Esophagus (tissue), 2 donors: ENCODE results near the gene PLIN4. TPM values are rescaled to one million over a fixed set of nuclear protein-coding genes. Genes with fewer than 3 reads are reported as not detected.

ENCODE experiments used
- H3K27ac ChIP-seq, 2 donors: one replicate each; pipeline ENCODE4 v1.5.1; 2013; ENCODE audit warnings: low read depth in 2 of 2, mild to moderate bottlenecking in 2 of 2, inconsistent platforms in 1 of 2, low read length in 1 of 2, moderate library complexity in 1 of 2
- H3K27me3 ChIP-seq, 2 donors: one replicate each; pipeline ENCODE4 v1.6.1; 2013; ENCODE audit warnings: low read length in 2 of 2, control low read depth in 1 of 2, mild to moderate bottlenecking in 1 of 2; ENCODE audit not compliant: insufficient read depth in 2 of 2, control insufficient read depth in 1 of 2
- H3K36me3 ChIP-seq, 2 donors: one replicate each; pipeline ENCODE4 v1.6.1; 2013; ENCODE audit warnings: low read length in 1 of 2; ENCODE audit not compliant: control insufficient read depth in 2 of 2, insufficient read depth in 2 of 2
- H3K4me1 ChIP-seq, 2 donors: one replicate each; pipeline ENCODE4 v1.6.1; 2013; ENCODE audit warnings: low read length in 1 of 2; ENCODE audit not compliant: control insufficient read depth in 2 of 2, insufficient read depth in 2 of 2
- H3K4me3 ChIP-seq, 2 donors: one replicate each; pipeline ENCODE4 v1.5.1; 2013; ENCODE audit warnings: low read length in 2 of 2, mild to moderate bottlenecking in 2 of 2, low read depth in 1 of 2, moderate library complexity in 1 of 2
- H3K9me3 ChIP-seq, 2 donors: one replicate each; pipeline ENCODE4 v1.6.1; 2013; ENCODE audit warnings: mild to moderate bottlenecking in 2 of 2, low read depth in 1 of 2, low read length in 1 of 2, moderate library complexity in 1 of 2; ENCODE audit not compliant: control insufficient read depth in 2 of 2, insufficient read depth in 1 of 2
- WGBS, 2 donors: extraction: QIAGEN DNeasy Blood & Tissue Kit; methylation state at CpG; one replicate each; pipeline ENCODE4 v1.1.7; 2013; 5-methylcytosine and 5-hydroxymethylcytosine counted together
- polyA plus RNA-seq, 2 donors: library from polyadenylated mRNA; stranded (reverse); fragments of 200-250 nt; gene quantifications; one replicate each; pipeline ENCODE4 v1.2.3, GENCODE V29; 2013
- donor health status: healthy with polysubstance abuse.
- donor health status: Bipolar disorder and iron deficiency.

Gene PLIN4
- polyA plus RNA-seq, 2 donors: 2.8 to 4.1 TPM

DNA sequence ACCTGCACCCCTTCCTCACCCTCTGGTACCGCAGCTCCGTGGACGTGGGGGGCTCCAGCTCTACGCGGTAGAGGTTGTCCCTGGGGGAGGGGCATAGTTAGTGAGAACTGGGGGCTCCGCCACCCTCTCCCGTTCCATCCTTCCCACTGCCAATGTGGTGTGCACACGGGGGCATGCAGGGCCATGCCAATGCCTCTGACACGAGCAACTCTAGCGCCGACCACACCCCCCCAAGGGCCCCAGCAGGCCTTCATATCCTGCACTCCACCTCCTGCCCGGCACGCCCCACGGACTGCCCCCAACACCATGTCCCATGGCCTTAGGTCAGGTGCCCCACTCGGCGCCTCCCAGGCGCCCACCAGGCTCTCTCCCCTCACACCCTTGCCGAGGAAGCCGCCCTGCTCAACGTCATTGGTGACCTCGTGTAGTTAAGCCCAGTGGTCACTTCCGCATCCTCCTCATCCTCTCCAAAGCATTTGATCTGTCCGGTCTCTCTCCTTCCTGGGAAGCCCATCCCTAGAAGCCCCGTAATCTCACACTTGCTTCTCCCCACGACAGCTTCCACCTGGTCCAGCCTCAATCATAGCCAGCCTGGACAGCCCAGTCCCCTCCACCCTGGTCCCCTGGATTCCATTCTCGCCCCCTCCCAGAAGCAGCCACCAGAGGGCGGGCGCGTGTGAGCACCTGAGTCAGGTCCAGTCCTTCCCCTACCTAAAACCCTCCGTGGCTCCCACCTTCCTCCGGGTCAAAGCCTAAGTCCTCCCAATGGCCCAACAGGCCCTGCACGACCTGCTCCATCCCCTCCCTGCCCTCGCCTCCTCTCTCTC lies 39.1 kb upstream of the PLIN4 start:
- H3K27me3 ChIP-seq: no peaks in the 10 kb centered on the region
- no peak overlapping the region for H3K4me3 ChIP-seq
- WGBS, 2 donors: 72 to 76% methylated on average over 33 of the region's 33 CpGs
- H3K4me1 ChIP-seq: peaks cover 3 to 4% of the 10 kb centered on the region in 2 donors
- H3K36me3 ChIP-seq: no peaks in the 10 kb centered on the region
- H3K27ac ChIP-seq: no peak overlapping the region
- no peaks in the 10 kb centered on the region for H3K9me3 ChIP-seq

DNA sequence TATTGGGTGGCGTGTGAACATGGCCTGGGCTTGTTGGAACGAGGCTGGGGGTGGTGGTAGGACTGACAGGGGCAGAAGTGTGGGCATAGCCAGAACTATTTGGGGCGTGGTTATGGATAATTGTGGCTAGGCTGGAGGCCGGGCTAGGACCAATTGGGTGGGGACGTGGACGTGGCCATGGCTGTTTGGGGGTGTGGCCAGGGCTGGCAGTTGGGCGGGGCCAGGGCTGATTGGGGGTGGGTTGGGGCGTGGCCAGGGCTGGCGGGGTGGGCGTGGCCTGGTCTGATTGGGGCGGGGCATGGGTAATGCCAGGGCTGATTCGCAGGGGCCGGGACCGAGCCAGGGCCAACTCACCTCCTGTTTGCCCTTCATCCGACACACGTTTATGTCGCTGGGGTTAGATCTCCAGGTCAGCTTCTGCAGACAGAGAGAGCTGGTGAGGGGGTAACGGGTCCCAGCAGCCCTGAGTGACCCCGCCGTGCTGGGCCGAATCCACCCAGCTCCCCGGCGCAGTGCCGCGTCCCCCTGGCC lies 38.4 kb upstream of the PLIN4 start:
- no peak overlapping the region for H3K4me3 ChIP-seq
- no peaks in the 10 kb centered on the region for H3K27me3 ChIP-seq
- H3K9me3 ChIP-seq: no peaks in the 10 kb centered on the region
- 72 to 76% methylated on average over 25 of the region's 25 CpGs for WGBS, 2 donors
- H3K27ac ChIP-seq: no peak overlapping the region
- H3K36me3 ChIP-seq: no peaks in the 10 kb centered on the region
- peaks cover 3 to 4% of the 10 kb centered on the region in 2 donors for H3K4me1 ChIP-seq

DNA sequence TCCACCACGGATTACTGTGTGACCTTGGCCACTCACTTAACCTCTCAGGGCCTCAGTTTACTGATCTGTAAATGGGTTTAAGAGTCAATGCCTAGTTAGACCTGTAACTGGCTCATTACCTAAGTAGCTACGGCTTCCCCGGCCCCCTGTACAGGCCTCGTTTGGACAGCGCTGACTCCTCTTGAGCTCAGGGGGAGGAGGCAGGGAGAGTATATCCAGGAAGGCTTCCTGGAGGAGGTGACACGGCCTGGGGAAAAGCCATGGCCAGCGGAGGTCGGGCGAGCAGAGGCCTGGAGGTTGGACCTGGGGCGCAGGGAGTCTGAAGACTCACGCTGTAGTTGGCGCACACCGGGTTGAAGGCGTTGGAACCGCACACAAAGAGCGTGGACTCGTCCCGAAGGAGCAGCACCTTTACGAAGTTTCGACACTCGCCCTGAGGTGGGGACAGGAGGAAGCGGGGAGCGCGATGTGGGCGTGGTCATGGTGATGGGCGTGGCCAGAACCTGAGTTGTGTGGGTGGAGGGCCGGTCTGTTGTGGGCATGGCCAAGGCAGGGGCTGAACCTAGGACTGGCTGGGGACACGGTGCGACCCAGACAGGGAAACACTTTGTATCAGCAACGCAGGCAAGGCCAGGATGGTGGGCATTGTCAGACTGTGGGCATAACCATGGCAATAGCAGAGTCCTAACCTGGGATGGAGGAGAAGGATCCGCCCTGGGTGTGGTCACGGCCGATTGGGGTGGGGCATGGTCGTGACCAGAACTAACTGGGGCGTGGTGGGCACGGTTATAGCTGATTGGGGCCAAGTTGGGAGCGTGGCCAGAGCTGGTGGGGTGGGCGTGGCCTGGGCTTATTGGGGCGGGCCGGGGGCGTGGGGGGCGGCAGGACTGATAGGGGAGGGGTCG lies 37.6 kb upstream of the PLIN4 start:
- Histone ChIP-seq H3K9me3 (no peaks in the 10 kb centered on the region), H3K4me3 (no peak overlapping the region), H3K36me3 (no peaks in the 10 kb centered on the region), H3K4me1 (peaks cover 3 to 4% of the 10 kb centered on the region in 2 donors), H3K27ac (no peak overlapping the region), H3K27me3 (no peaks in the 10 kb centered on the region)
- 69 to 71% methylated on average over 43 of the region's 43 CpGs for WGBS, 2 donors

DNA sequence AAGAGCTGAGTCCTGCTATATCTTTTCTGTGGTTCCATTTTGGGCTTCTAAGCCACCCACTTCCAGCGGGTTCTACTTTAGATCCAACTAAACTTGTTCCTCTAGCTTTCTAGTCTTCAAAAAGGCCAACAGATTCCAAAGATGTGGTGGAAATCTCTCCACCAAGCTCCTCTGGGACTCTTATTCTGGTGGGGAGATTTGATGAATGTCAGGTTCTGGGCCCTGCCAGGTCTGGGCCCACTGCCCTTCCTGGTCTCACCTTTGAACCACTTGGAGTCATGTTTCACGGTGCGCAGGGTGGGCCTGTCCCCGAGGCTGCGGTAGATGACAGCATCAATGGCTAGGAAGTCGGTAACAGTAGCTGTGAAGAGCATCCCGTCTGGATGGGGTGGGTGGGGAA lies 36.4 kb upstream of the PLIN4 start:
- H3K27me3 ChIP-seq: no peaks in the 10 kb centered on the region
- no peak overlapping the region for H3K4me3 ChIP-seq
- 77 to 80% methylated on average over 7 of the region's 7 CpGs for WGBS, 2 donors
- no peaks in the 10 kb centered on the region for H3K9me3 ChIP-seq
- H3K27ac ChIP-seq: no peak overlapping the region
- no peaks in the 10 kb centered on the region for H3K36me3 ChIP-seq
- peaks cover 3 to 4% of the 10 kb centered on the region in 2 donors for H3K4me1 ChIP-seq

GRCh38 chr19:4553775-4554174 lies 35.5 kb upstream of the PLIN4 start:
- H3K36me3 ChIP-seq: no peaks in the 10 kb centered on the region
- H3K4me1 ChIP-seq: peaks cover 3 to 4% of the 10 kb centered on the region in 2 donors
- WGBS, 2 donors: 61 to 93% methylated on average over 3 of the region's 3 CpGs
- no peaks in the 10 kb centered on the region for H3K27me3 ChIP-seq
- no peak overlapping the region for H3K27ac ChIP-seq
- H3K4me3 ChIP-seq: no peak overlapping the region
- H3K9me3 ChIP-seq: no peaks in the 10 kb centered on the region

DNA sequence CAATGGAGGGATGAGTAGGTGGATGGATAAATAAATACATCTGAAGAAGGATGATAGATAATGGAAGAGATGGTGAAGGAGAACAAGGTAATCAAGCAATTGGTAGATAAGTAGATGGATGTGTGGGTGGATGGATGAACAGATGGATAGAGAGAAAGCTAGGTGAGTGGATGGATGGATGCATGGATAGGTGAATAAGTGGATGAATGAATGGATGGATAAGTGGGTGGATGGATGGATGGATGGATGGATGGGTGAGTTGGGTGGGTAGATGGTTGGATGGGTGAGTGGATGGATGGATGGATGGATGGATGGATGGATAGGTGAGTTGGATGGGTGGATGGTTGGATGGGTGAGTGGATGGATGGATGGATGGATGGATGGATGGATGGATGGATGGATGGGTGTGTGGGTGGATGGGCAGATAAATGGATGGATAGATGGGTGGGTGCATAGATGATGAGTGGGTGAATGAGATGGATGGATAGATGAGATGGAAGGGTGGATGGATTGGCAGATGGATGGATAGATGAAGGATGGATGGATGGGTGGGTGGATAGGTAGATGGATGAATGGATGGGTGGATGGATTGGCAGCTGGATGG lies 34.9 kb upstream of the PLIN4 start:
- Histone ChIP-seq H3K4me3 (no peak overlapping the region), H3K36me3 (no peaks in the 10 kb centered on the region), H3K27ac (no peak overlapping the region), H3K9me3 (no peaks in the 10 kb centered on the region), H3K4me1 (peaks cover 3 to 4% of the 10 kb centered on the region in 2 donors), H3K27me3 (no peaks in the 10 kb centered on the region)

GRCh38 chr19:4552525-4552819 lies 34.2 kb upstream of the PLIN4 start:
- H3K27ac ChIP-seq: no peak overlapping the region
- H3K4me3 ChIP-seq: no peak overlapping the region
- H3K36me3 ChIP-seq: no peaks in the 10 kb centered on the region
- 89 to 90% methylated on average over 18 of the region's 18 CpGs for WGBS, 2 donors
- peaks cover 3 to 4% of the 10 kb centered on the region in 2 donors for H3K4me1 ChIP-seq
- H3K27me3 ChIP-seq: no peaks in the 10 kb centered on the region
- no peaks in the 10 kb centered on the region for H3K9me3 ChIP-seq

- Histone ChIP-seq H3K27ac (no peak overlapping the region), H3K4me1 (no peaks in the 10 kb centered on the region), H3K36me3 (no peaks in the 10 kb centered on the region), H3K9me3 (no peaks in the 10 kb centered on the region), H3K4me3 (no peak overlapping the region), H3K27me3 (no peaks in the 10 kb centered on the region)
- 84% methylated on average over 25 to 26 of the region's 26 CpGs for WGBS, 2 donors
These were observed 32.3 kb upstream of the PLIN4 start for GRCh38 chr19:4550479-4551050.

GRCh38 chr19:4550018-4550417 lies 31.7 kb upstream of the PLIN4 start:
- Histone ChIP-seq H3K4me1 (no peaks in the 10 kb centered on the region), H3K4me3 (no peak overlapping the region)
- 88% methylated on average over 18 of the region's 18 CpGs for WGBS, 2 donors

More at GRCh38 chr19:4550018-4550417, 31.7 kb upstream of the PLIN4 start:
- Histone ChIP-seq H3K27ac (no peak overlapping the region), H3K36me3 (no peaks in the 10 kb centered on the region), H3K9me3 (no peaks in the 10 kb centered on the region), H3K27me3 (no peaks in the 10 kb centered on the region)
